DOHH2 (cell line): ENCODE results near the gene AHI1.

Source experiments
- H3F3A ChIP-seq: fragments of 200-600 bp; sonication (generic), shearing (Covaris generic); 2 replicates; pipeline ENCODE4 v1.6.0; 2016; ENCODE audit warnings: antibody characterized with exemption, mild to moderate bottlenecking; ENCODE audit not compliant: control insufficient read depth, insufficient read depth
- H3K27ac ChIP-seq: fragments of 200-600 bp; sonication (generic); 2 replicates; pipeline ENCODE4 v1.5.1; 2014; ENCODE audit warnings: low read depth, mild to moderate bottlenecking, low read length, moderate library complexity
- H3K27me3 ChIP-seq: fragments of 200-600 bp; sonication (generic); 2 replicates; pipeline ENCODE4 v1.6.1; 2014; ENCODE audit warnings: mild to moderate bottlenecking, low read length, mixed read lengths; ENCODE audit not compliant: control insufficient read depth
- H3K36me3 ChIP-seq: fragments of 200-600 bp; sonication (generic); 2 replicates; pipeline ENCODE4 v1.6.1; 2014; ENCODE audit warnings: mild to moderate bottlenecking, low read length, moderate library complexity, mixed read lengths; ENCODE audit not compliant: control insufficient read depth
- H3K4me1 ChIP-seq: fragments of 200-600 bp; sonication (generic); 2 replicates; pipeline ENCODE4 v1.6.1; 2014; ENCODE audit warnings: mild to moderate bottlenecking, low read length, mixed read lengths; ENCODE audit not compliant: control insufficient read depth
- H3K4me2 ChIP-seq: fragments of 200-600 bp; sonication (generic); 2 replicates; pipeline ENCODE4 v1.6.0; 2014; ENCODE audit warnings: mild to moderate bottlenecking, low read length, moderate library complexity
- H3K4me3 ChIP-seq: fragments of 200-600 bp; sonication (generic); 2 replicates; pipeline ENCODE4 v1.5.1; 2014; ENCODE audit warnings: mild to moderate bottlenecking, low read length, mixed read lengths
- H3K79me2 ChIP-seq: fragments of 200-600 bp; sonication (generic); 2 replicates; pipeline ENCODE4 v1.6.1; 2014; ENCODE audit warnings: mild to moderate bottlenecking, low read length, mixed read lengths; ENCODE audit not compliant: control insufficient read depth
- H3K9me2 ChIP-seq: fragments of 200-600 bp; sonication (generic); replicated peaks from 2 replicates; pipeline ENCODE4 v1.6.1; 2014; ENCODE audit warnings: mild to moderate bottlenecking, low read length, mixed read lengths; ENCODE audit not compliant: control insufficient read depth
- H3K9me3 ChIP-seq: fragments of 200-600 bp; sonication (generic); 2 replicates; pipeline ENCODE4 v1.6.1; 2014; ENCODE audit warnings: antibody characterized with exemption, low read length, mixed read lengths; ENCODE audit not compliant: control insufficient read depth, insufficient read depth
- H4K20me1 ChIP-seq: fragments of 200-600 bp; sonication (generic); 2 replicates; pipeline ENCODE4 v1.6.0; 2014; ENCODE audit warnings: low read depth, mild to moderate bottlenecking, antibody characterized with exemption, low read length, moderate library complexity; ENCODE audit not compliant: control insufficient read depth, insufficient read depth
- EZH2phosphoT487 ChIP-seq: fragments of 200-600 bp; sonication (generic); IDR thresholded peaks from 2 replicates; pipeline ENCODE4 v1.6.1; 2017; ENCODE audit warnings: borderline replicate concordance, mild to moderate bottlenecking, antibody characterized with exemption, low read length, moderate library complexity, mixed read lengths
- TF ChIP-seq, protein P1 (sequence below): fragments of 200-600 bp; sonication (generic); IDR thresholded peaks from one replicate; pipeline ENCODE4 v1.5.1; 2014; ENCODE audit warnings: antibody characterized with exemption, mild to moderate bottlenecking, low read depth, low read length; ENCODE audit not compliant: poor library complexity, severe bottlenecking

AHI1 gene

GRCh38 chr6:135390458-135390857 is 107.1 kb downstream of the AHI1 start:
- Histone ChIP-seq H3K79me2 (no peaks in the 10 kb centered on the region), H3F3A (no peaks in the 10 kb centered on the region), H3K9me3 (no peaks in the 10 kb centered on the region), H3K4me2 (no peak overlapping the region), H3K27me3 (no peaks in the 10 kb centered on the region), H3K4me3 (no peak overlapping the region), H3K4me1 (peaks cover 5% of the 10 kb centered on the region), H4K20me1 (no peaks in the 10 kb centered on the region), H3K27ac (no peak overlapping the region), H3K9me2 (no peaks in the 10 kb centered on the region), H3K36me3 (no peaks in the 10 kb centered on the region)
- TF ChIP-seq, protein P1, sequence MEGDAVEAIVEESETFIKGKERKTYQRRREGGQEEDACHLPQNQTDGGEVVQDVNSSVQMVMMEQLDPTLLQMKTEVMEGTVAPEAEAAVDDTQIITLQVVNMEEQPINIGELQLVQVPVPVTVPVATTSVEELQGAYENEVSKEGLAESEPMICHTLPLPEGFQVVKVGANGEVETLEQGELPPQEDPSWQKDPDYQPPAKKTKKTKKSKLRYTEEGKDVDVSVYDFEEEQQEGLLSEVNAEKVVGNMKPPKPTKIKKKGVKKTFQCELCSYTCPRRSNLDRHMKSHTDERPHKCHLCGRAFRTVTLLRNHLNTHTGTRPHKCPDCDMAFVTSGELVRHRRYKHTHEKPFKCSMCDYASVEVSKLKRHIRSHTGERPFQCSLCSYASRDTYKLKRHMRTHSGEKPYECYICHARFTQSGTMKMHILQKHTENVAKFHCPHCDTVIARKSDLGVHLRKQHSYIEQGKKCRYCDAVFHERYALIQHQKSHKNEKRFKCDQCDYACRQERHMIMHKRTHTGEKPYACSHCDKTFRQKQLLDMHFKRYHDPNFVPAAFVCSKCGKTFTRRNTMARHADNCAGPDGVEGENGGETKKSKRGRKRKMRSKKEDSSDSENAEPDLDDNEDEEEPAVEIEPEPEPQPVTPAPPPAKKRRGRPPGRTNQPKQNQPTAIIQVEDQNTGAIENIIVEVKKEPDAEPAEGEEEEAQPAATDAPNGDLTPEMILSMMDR = no peak
- no peak for TF ChIP-seq EZH2phosphoT487

GRCh38 chr6:135385299-135385698 is 112.2 kb downstream of the AHI1 start:
- Histone ChIP-seq H3K27me3 (no peaks in the 10 kb centered on the region), H3K27ac (no peak overlapping the region), H3K4me1 (no peaks in the 10 kb centered on the region), H3K36me3 (no peaks in the 10 kb centered on the region), H3K4me3 (no peak overlapping the region), H3F3A (no peaks in the 10 kb centered on the region), H3K4me2 (no peak overlapping the region), H3K9me3 (no peaks in the 10 kb centered on the region), H3K79me2 (no peaks in the 10 kb centered on the region), H3K9me2 (no peaks in the 10 kb centered on the region), H4K20me1 (no peaks in the 10 kb centered on the region)
- no peak for TF ChIP-seq EZH2phosphoT487
- TF ChIP-seq, protein P1 = no peak

DNA sequence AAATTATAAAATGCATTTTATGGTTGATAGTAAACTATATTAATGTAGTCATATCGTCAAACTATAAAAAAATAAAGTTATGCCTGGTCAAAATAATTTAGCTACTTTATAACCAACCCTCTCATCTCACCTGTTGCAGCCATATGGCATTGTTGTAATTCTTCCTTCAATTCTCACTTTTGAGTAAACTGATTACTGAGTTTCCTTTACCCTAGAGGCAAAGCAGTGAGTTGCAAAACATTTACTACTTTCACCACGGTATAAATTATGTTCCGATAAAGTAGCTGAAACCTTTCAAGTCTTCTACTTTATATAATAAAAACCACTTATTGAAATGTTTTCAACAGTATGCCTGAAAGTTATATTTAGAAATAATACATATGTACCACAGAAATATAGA is 113.8 kb downstream of the AHI1 start:
- Histone ChIP-seq H3K4me1 (no peaks in the 10 kb centered on the region), H3K36me3 (no peaks in the 10 kb centered on the region), H3K9me2 (no peaks in the 10 kb centered on the region), H3K79me2 (no peaks in the 10 kb centered on the region), H3K4me3 (no peak overlapping the region), H3K4me2 (no peak overlapping the region), H4K20me1 (no peaks in the 10 kb centered on the region), H3K27me3 (no peaks in the 10 kb centered on the region), H3K9me3 (no peaks in the 10 kb centered on the region), H3K27ac (no peak overlapping the region), H3F3A (no peaks in the 10 kb centered on the region)
- TF ChIP-seq, protein P1 = no peak
- no peak for TF ChIP-seq EZH2phosphoT487

DNA sequence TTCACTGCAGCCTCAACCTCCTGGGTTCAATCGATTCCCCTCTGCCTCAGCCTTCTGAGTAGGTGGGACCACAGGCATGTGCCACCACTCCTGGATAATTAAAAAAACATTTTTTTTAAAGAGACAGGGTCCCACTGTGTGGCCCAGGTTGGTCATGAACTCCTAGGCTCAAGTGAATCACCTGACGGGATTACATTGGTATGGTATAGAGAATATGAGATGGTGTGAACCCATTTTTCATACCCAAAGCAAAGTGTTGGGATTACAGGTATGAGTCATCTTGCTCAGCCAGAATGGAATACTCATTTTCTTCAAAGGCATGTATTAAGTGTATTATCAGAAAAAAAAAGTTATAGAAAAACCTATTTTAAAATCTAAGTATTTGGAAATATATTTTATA is 114.2 kb downstream of the AHI1 start:
- Histone ChIP-seq H3K4me3 (no peak overlapping the region), H3K9me2 (no peaks in the 10 kb centered on the region), H3K36me3 (no peaks in the 10 kb centered on the region), H3K4me1 (no peaks in the 10 kb centered on the region), H3K4me2 (no peak overlapping the region), H3K27ac (no peak overlapping the region), H3K9me3 (no peaks in the 10 kb centered on the region), H3K27me3 (no peaks in the 10 kb centered on the region), H3K79me2 (no peaks in the 10 kb centered on the region), H3F3A (no peaks in the 10 kb centered on the region), H4K20me1 (no peaks in the 10 kb centered on the region)
- TF ChIP-seq, protein P1 = no peak
- no peak for TF ChIP-seq EZH2phosphoT487
